HEK293 (cell line): ENCODE data around the gene MYZAP.

Source experiments
- BCL11A ChIP-seq: fragments of 450-650 bp; formaldehyde crosslinking; IDR thresholded peaks from 2 replicates; pipeline ENCODE4 v1.5.1; 2016; ENCODE audit warnings: low read depth, missing biosample characterization, missing genetic modification characterization
- CTCF ChIP-seq: fragments of 450-650 bp; formaldehyde crosslinking; IDR thresholded peaks from 2 replicates; pipeline ENCODE4 v1.5.1; 2016; ENCODE audit warnings: missing biosample characterization, missing genetic modification characterization
- PRDM4 ChIP-seq: fragments of 450-650 bp; formaldehyde crosslinking; IDR thresholded peaks from 2 replicates; pipeline ENCODE4 v1.5.1; 2017; ENCODE audit warnings: missing biosample characterization, missing genetic modification characterization
- ZNF341 ChIP-seq: fragments of 450-650 bp; formaldehyde crosslinking; IDR thresholded peaks from 2 replicates; pipeline ENCODE4; 2016; ENCODE audit warnings: low read depth, missing biosample characterization, missing genetic modification characterization
- ZNF473 ChIP-seq: fragments of 450-650 bp; formaldehyde crosslinking; IDR thresholded peaks from 2 replicates; pipeline ENCODE4 v1.5.1; 2017; ENCODE audit warnings: missing biosample characterization, missing genetic modification characterization
- ZNF530 ChIP-seq: fragments of 450-650 bp; formaldehyde crosslinking; IDR thresholded peaks from 2 replicates; pipeline ENCODE4 v1.5.1; 2016; ENCODE audit warnings: low read depth, missing biosample characterization, missing genetic modification characterization
- ZNF558 ChIP-seq: fragments of 450-650 bp; formaldehyde crosslinking; IDR thresholded peaks from 2 replicates; pipeline ENCODE4 v1.5.1; 2016; ENCODE audit warnings: missing biosample characterization, missing genetic modification characterization
- ZNF629 ChIP-seq: fragments of 450-650 bp; formaldehyde crosslinking; IDR thresholded peaks from 2 replicates; pipeline ENCODE4 v1.5.1; 2017; ENCODE audit warnings: missing biosample characterization, missing genetic modification characterization
- ZNF692 ChIP-seq: fragments of 450-650 bp; formaldehyde crosslinking; IDR thresholded peaks from 2 replicates; pipeline ENCODE4 v1.5.1; 2016; ENCODE audit warnings: missing biosample characterization, missing genetic modification characterization
- TF ChIP-seq, protein P1 (sequence below): fragments of 450-650 bp; formaldehyde crosslinking; IDR thresholded peaks from 2 replicates; pipeline ENCODE4 v1.5.1; 2016; ENCODE audit warnings: missing biosample characterization, missing genetic modification characterization
- TF ChIP-seq, protein P2 (sequence below): fragments of 450-650 bp; formaldehyde crosslinking; IDR thresholded peaks from 2 replicates; pipeline ENCODE4 v1.5.1; 2016; ENCODE audit warnings: missing biosample characterization, missing genetic modification characterization

- no peak for TF ChIP-seq CTCF (tag by site-specific recombination)
- no peak for TF ChIP-seq PRDM4 (tag by site-specific recombination)
- TF ChIP-seq ZNF629: no peak
- TF ChIP-seq ZNF341: no peak
- TF ChIP-seq ZNF530 (tag by site-specific recombination): no peak
- TF ChIP-seq ZNF473 (tag by site-specific recombination): no peak
- no peak for TF ChIP-seq BCL11A (tag by site-specific recombination)
- TF ChIP-seq, protein P1, sequence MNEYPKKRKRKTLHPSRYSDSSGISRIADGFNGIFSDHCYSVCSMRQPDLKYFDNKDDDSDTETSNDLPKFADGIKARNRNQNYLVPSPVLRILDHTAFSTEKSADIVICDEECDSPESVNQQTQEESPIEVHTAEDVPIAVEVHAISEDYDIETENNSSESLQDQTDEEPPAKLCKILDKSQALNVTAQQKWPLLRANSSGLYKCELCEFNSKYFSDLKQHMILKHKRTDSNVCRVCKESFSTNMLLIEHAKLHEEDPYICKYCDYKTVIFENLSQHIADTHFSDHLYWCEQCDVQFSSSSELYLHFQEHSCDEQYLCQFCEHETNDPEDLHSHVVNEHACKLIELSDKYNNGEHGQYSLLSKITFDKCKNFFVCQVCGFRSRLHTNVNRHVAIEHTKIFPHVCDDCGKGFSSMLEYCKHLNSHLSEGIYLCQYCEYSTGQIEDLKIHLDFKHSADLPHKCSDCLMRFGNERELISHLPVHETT: no peak
- TF ChIP-seq, protein P2, sequence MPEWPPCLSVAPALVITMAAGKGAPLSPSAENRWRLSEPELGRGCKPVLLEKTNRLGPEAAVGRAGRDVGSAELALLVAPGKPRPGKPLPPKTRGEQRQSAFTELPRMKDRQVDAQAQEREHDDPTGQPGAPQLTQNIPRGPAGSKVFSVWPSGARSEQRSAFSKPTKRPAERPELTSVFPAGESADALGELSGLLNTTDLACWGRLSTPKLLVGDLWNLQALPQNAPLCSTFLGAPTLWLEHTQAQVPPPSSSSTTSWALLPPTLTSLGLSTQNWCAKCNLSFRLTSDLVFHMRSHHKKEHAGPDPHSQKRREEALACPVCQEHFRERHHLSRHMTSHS (tag by site-specific recombination): no peak
- TF ChIP-seq ZNF692 (tag by site-specific recombination): no peak
- TF ChIP-seq ZNF558: no peak
These were observed 15.1 kb downstream of the MYZAP start for GRCh38 chr15:57606816-57607215.
